ENCODE measurements around the gene VAT1. TPM values are rescaled to one million over a fixed set of nuclear protein-coding genes. Genes with fewer than 3 reads are reported as not detected.

Gene VAT1
- total and polyA plus RNA-seq, 9 of the 15 experiments (the other 6 are each of a cell fraction or from before 2014, with no cell fraction given) = 29.4 to 153 (median 66.7) TPM

GRCh38 chr17:43021741-43022512 lies at the start of gene VAT1 (continued):
- TF ChIP-seq, protein P1, sequence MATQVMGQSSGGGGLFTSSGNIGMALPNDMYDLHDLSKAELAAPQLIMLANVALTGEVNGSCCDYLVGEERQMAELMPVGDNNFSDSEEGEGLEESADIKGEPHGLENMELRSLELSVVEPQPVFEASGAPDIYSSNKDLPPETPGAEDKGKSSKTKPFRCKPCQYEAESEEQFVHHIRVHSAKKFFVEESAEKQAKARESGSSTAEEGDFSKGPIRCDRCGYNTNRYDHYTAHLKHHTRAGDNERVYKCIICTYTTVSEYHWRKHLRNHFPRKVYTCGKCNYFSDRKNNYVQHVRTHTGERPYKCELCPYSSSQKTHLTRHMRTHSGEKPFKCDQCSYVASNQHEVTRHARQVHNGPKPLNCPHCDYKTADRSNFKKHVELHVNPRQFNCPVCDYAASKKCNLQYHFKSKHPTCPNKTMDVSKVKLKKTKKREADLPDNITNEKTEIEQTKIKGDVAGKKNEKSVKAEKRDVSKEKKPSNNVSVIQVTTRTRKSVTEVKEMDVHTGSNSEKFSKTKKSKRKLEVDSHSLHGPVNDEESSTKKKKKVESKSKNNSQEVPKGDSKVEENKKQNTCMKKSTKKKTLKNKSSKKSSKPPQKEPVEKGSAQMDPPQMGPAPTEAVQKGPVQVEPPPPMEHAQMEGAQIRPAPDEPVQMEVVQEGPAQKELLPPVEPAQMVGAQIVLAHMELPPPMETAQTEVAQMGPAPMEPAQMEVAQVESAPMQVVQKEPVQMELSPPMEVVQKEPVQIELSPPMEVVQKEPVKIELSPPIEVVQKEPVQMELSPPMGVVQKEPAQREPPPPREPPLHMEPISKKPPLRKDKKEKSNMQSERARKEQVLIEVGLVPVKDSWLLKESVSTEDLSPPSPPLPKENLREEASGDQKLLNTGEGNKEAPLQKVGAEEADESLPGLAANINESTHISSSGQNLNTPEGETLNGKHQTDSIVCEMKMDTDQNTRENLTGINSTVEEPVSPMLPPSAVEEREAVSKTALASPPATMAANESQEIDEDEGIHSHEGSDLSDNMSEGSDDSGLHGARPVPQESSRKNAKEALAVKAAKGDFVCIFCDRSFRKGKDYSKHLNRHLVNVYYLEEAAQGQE (IDR thresholded peaks at IDR 0.05; ENCODE audit: borderline replicate concordance) = no peak
- TF ChIP-seq, protein P1 (CRISPR knock-in tag; IDR thresholded peaks at IDR 0.05; ENCODE audit: low read depth) = no peak; the same call in 1 of the 2 replicates
- TF ChIP-seq SRSF1 (IDR thresholded peaks at IDR 0.05; ENCODE audit: low read depth, low read length) (no peak), ZBED1 (IDR thresholded peaks at IDR 0.05) (no peak), SIN3A (IDR thresholded peaks at IDR 0.05; ENCODE audit: borderline replicate concordance in 2 of 2, control insufficient read depth in 1 of 2, low read depth in 2 of 2, low read length in 2 of 2) (peak; percentile 71 to 89; a peak in 3 of 4 replicates), ZNF785 (CRISPR knock-in tag; IDR thresholded peaks at IDR 0.05) (no peak), CHD2 (IDR thresholded peaks at IDR 0.05; ENCODE audit: low read depth, low read length) (no peak), EP400 (IDR thresholded peaks at IDR 0.05) (no peak), ZNF436 (CRISPR knock-in tag; IDR thresholded peaks at IDR 0.05) (no peak), L3MBTL2 (IDR thresholded peaks at IDR 0.05) (peak; percentile 64), TSHZ1 (CRISPR knock-in tag; IDR thresholded peaks at IDR 0.05) (no peak), RFX7 (CRISPR knock-in tag; IDR thresholded peaks at IDR 0.05) (no peak), NCOA4 (IDR thresholded peaks at IDR 0.05; ENCODE audit: partially characterized antibody) (no peak), ZNF324 (CRISPR knock-in tag; IDR thresholded peaks at IDR 0.05) (no peak), HNRNPUL1 (IDR thresholded peaks at IDR 0.05; ENCODE audit: low read length) (no peak), TAF7 (tag; IDR thresholded peaks at IDR 0.05) (no peak)

All from K562 (cell line).